ENCODE results near the gene CDK5R1. TPM values are rescaled to one million over a fixed set of nuclear protein-coding genes. Genes with fewer than 3 reads are reported as not detected.
A peak's percentile ranks its signal among the peaks of the same experiment; 100 is the strongest.

The CDK5R1 gene
- total and polyA plus RNA-seq, 2 donors (not counting 1 experiment from before 2014, with no cell fraction given) = 0.33 to 0.56 TPM

DNA sequence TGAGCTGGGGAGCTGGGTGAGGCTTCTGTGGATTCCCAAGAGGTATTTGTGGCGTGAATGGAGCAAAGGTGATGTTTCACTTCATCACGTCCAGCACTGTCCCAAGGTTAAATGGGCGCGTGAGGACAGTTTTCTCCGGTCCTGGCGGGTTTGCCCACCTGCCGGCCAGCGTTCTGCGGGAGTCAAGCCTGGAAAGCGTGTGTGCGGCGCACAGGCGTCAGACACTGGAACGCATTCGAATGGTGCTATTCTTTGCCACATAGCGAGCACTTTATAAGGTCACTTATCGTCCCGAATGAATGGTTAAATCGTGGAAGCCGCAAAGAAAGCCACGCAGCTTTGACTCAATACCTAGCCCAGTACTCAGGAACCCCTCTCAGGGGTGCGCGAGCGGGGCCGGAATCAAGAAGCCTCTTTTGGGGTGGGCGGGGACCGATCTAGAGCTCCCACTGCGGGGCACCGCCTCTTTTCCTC is 42.9 kb upstream of the CDK5R1 start:
- peak overlapping the region; percentile 98 for H3K4me2 ChIP-seq (ENCODE audit: extremely low read depth, insufficient read depth, low read length)
- H2AFZ ChIP-seq (ENCODE audit: low read length) = peak overlapping the region; percentile 91
- TF ChIP-seq, protein P1, sequence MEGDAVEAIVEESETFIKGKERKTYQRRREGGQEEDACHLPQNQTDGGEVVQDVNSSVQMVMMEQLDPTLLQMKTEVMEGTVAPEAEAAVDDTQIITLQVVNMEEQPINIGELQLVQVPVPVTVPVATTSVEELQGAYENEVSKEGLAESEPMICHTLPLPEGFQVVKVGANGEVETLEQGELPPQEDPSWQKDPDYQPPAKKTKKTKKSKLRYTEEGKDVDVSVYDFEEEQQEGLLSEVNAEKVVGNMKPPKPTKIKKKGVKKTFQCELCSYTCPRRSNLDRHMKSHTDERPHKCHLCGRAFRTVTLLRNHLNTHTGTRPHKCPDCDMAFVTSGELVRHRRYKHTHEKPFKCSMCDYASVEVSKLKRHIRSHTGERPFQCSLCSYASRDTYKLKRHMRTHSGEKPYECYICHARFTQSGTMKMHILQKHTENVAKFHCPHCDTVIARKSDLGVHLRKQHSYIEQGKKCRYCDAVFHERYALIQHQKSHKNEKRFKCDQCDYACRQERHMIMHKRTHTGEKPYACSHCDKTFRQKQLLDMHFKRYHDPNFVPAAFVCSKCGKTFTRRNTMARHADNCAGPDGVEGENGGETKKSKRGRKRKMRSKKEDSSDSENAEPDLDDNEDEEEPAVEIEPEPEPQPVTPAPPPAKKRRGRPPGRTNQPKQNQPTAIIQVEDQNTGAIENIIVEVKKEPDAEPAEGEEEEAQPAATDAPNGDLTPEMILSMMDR (conservative IDR thresholded peaks at IDR 0.05 in 1 of 2, IDR thresholded peaks at IDR 0.05 in 1 of 2; ENCODE audit: low read depth in 1 of 2, low read length in 2 of 2) = no peak
- TF ChIP-seq EZH2 (IDR thresholded peaks at IDR 0.05; ENCODE audit: low read length, missing control alignments) = no peak
- peaks cover 2% of the 10 kb centered on the region for H3K36me3 ChIP-seq (ENCODE audit: control insufficient read depth, insufficient read depth, low read length)
- H3K9me3 ChIP-seq (ENCODE audit: control insufficient read depth, insufficient read depth, low read depth, low read length) = no peaks in the 10 kb centered on the region
- no peak for DNase-seq (ENCODE audit: low read depth in 2 of 2)
- H3K79me2 ChIP-seq (ENCODE audit: control insufficient read depth, insufficient read depth, low read length) = peaks cover 40% of the 10 kb centered on the region
- peaks cover 2% of the 10 kb centered on the region for H4K20me1 ChIP-seq (ENCODE audit: control insufficient read depth, extremely low read depth, insufficient read depth, low read length)
- peak overlapping the region; percentile 67 to 91 (median 74) for H3K4me3 ChIP-seq (replicated peaks in 1 of 4; ENCODE audit: control extremely low read depth in 1 of 4, insufficient read depth in 1 of 4, low read depth in 3 of 4, low read length in 4 of 4)
- H3K9ac ChIP-seq (ENCODE audit: insufficient read depth, low read length) = peak overlapping the region; percentile 23
- H3K4me1 ChIP-seq (ENCODE audit: control insufficient read depth, extremely low read depth, insufficient read depth, low read length) = no peaks in the 10 kb centered on the region
- H3K27me3 ChIP-seq (ENCODE audit: control insufficient read depth, insufficient read depth, low read length) = no peaks in the 10 kb centered on the region
- no peak overlapping the region for H3K27ac ChIP-seq (ENCODE audit: insufficient read depth, low read length)

DNA sequence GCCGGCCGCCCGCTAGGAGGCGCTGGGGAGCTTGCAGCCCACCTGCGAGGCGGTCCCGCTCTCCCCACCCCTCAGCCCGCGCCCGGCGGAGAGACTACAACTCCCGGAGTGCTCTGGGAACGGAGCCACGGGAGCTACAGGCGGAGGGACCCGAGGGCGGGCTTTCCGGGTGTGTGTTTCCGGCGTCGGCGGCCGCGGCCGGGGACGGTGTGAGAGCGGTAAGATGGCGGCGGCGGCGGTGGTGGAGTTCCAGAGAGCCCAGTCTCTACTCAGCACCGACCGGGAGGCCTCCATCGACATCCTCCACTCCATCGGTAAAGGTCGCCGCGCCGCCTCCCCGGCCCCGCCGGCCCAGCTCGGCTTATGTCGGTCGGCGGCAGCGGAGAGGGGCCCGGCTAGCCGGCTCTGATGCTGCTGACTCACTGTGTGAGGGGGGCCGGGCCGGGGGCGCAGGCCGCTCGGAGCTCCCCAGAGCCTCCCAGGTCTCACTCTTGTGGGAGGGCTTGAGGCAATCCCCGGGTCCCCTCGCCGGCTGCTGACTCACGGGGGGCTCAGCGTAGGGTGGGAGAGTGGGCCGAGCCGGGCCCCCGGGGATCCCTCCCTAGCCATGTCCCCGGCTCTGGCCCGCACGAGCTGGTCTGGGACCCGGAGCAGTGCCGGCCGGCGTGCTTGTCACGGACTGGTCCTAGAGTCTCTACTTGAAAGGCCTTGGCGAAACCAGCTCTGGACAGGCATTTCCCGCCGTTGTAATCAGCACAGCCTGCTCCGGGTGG is 42.3 kb upstream of the CDK5R1 start, which contains the start of gene PSMD11:
PSMD11 (plus strand) TSS at position 210 of the 773 bp plus-strand sequence; CDS start at position 224, 14 bp downstream.
- no peak for TF ChIP-seq EZH2 (IDR thresholded peaks at IDR 0.05; ENCODE audit: low read length, missing control alignments)
- TF ChIP-seq, protein P1 (conservative IDR thresholded peaks at IDR 0.05 in 1 of 2, IDR thresholded peaks at IDR 0.05 in 1 of 2; ENCODE audit: low read depth in 1 of 2, low read length in 2 of 2) = peak; percentile 70 to 77
- H3K9me3 ChIP-seq (ENCODE audit: control insufficient read depth, insufficient read depth, low read depth, low read length) = no peaks in the 10 kb centered on the region
- no peaks in the 10 kb centered on the region for H3K4me1 ChIP-seq (ENCODE audit: control insufficient read depth, extremely low read depth, insufficient read depth, low read length)
- peak within 1 kb of the TSS; percentile 78 to 95 (median 88) for H3K4me3 ChIP-seq (replicated peaks in 1 of 4; ENCODE audit: control extremely low read depth in 1 of 4, insufficient read depth in 1 of 4, low read depth in 3 of 4, low read length in 4 of 4)
- H3K9ac ChIP-seq (ENCODE audit: insufficient read depth, low read length) = peak within 1 kb of the TSS; percentile 86
- H3K4me2 ChIP-seq (ENCODE audit: extremely low read depth, insufficient read depth, low read length) = peak within 1 kb of the TSS; percentile 98
- no peaks in the 10 kb centered on the region for H3K27me3 ChIP-seq (ENCODE audit: control insufficient read depth, insufficient read depth, low read length)
- H3K36me3 ChIP-seq (ENCODE audit: control insufficient read depth, insufficient read depth, low read length) = peaks cover 2% of the 10 kb centered on the region
- peaks cover 47% of the 10 kb centered on the region for H3K79me2 ChIP-seq (ENCODE audit: control insufficient read depth, insufficient read depth, low read length)
- peaks cover 2% of the 10 kb centered on the region for H4K20me1 ChIP-seq (ENCODE audit: control insufficient read depth, extremely low read depth, insufficient read depth, low read length)
- peak; percentile 94 to 95 for DNase-seq (ENCODE audit: low read depth in 2 of 2)
- peak within 1 kb of the TSS; percentile 83 for H3K27ac ChIP-seq (ENCODE audit: insufficient read depth, low read length)
- peak within 1 kb of the TSS; percentile 91 for H2AFZ ChIP-seq (ENCODE audit: low read length)

DNA sequence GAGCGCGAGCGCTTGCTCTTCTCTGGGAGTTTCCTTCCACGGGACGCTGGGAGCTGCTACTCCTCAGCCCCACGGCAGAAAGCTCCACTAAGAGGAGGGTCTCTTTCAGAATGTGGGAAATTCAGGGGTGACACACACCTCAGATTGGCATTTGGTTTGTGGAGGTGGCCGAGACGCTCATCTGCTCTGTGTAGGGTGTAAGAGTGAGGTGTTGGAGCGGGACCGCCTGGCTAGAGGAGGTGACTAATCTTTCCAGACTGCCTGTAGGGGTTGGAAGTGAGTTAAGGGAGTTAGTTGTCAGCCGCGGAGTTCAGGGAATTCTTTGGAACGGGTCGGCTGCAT is 41.7 kb upstream of the CDK5R1 start:
- Histone ChIP-seq H3K79me2 (ENCODE audit: control insufficient read depth, insufficient read depth, low read length) (peaks cover 52% of the 10 kb centered on the region), H3K4me1 (ENCODE audit: control insufficient read depth, extremely low read depth, insufficient read depth, low read length) (no peaks in the 10 kb centered on the region), H3K36me3 (ENCODE audit: control insufficient read depth, insufficient read depth, low read length) (peaks cover 4% of the 10 kb centered on the region), H3K9ac (ENCODE audit: insufficient read depth, low read length) (peak overlapping the region; percentile 86), H3K27me3 (ENCODE audit: control insufficient read depth, insufficient read depth, low read length) (no peaks in the 10 kb centered on the region), H2AFZ (ENCODE audit: low read length) (peak overlapping the region; percentile 22), H3K4me2 (ENCODE audit: extremely low read depth, insufficient read depth, low read length) (peak overlapping the region; percentile 88), H3K4me3 (replicated peaks in 1 of 4; ENCODE audit: control extremely low read depth in 1 of 4, insufficient read depth in 1 of 4, low read depth in 3 of 4, low read length in 4 of 4) (peak overlapping the region; percentile 78 to 95 (median 88)), H3K9me3 (ENCODE audit: control insufficient read depth, insufficient read depth, low read depth, low read length) (no peaks in the 10 kb centered on the region), H4K20me1 (ENCODE audit: control insufficient read depth, extremely low read depth, insufficient read depth, low read length) (peaks cover 2% of the 10 kb centered on the region), H3K27ac (ENCODE audit: insufficient read depth, low read length) (peak overlapping the region; percentile 83)
- TF ChIP-seq, protein P1 (conservative IDR thresholded peaks at IDR 0.05 in 1 of 2, IDR thresholded peaks at IDR 0.05 in 1 of 2; ENCODE audit: low read depth in 1 of 2, low read length in 2 of 2) = peak in 1 of 2 donors; percentile 3
- TF ChIP-seq EZH2 (IDR thresholded peaks at IDR 0.05; ENCODE audit: low read length, missing control alignments) = no peak
- DNase-seq (ENCODE audit: low read depth in 2 of 2) = peak; percentile 55 to 81

Data from fibroblast of lung (primary cell).